Endometrium (tissue), 2 donors: ENCODE results near the gene REG3A.

Source experiments
- FAIRE-seq: peaks from 2 replicates; lab custom pipeline; 2012; peaks lifted over from hg19 to GRCh38; lab: Jason Lieb, UNC
- donor health status: control.
- donor health status: control.

REG3A gene

DNA sequence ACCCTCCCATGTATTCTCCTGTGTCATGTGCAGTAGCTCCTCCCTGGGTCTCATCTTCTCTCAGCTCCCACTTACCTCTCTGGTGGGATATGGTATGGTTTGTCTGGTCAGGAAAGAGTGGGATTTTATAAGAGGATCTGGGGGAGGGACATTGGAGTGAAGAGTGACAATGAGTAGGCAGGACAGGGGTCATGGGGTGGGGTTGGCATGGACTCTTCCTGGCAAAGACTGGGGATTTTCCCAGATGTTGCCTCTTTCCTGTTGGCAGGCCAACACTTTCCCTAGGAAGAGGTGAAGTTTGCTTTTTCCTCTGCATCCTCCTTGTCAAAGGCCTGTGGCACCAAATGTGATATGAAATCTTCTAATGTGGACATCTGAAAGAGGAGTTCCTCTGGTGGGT is at the start of gene REG3A:
REG3A (minus strand) TSS at position 101 of the 400 bp plus-strand sequence. CDS start 348 bp downstream, outside the sequence.
- no peak for FAIRE-seq

DNA sequence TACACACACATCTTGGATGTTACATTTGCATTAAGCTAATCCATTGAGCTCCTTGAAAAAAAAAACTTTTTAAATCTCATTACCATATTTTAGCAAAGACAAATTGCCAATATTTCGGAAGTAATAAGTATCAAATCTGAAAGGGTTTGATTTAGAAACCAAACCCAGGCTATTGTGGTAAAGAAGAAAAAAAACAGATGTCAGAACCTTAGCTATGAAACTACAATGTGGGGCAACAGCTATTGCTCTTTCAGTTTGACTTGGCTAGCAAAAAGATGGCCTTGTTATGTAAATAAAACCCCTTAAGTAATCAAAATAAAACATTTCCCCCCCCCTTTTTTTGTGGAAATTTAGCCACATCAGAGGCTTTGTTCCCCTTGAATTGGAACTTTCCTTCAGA is 41.2 kb upstream of the REG3A start:
- FAIRE-seq = no peak

DNA sequence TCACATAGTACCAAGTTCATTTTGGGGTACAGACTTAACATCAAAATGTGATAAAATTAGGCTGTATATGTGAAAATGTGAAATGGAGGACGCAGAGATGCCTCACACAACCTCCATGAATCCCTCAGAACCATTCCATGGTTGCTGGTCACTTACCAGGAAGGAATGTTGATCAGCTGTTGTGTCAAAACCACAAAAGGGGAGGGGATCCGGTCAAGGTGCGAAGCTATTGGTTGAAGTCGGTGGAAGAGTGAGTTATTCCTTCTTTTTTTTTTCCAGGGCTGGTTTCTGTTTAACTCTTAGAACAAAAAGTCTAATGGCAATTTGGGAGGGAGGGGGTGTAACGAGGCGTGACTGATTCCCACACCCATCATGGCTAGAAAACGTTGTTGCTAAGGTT is 32.3 kb upstream of the REG3A start:
- no peak for FAIRE-seq

DNA sequence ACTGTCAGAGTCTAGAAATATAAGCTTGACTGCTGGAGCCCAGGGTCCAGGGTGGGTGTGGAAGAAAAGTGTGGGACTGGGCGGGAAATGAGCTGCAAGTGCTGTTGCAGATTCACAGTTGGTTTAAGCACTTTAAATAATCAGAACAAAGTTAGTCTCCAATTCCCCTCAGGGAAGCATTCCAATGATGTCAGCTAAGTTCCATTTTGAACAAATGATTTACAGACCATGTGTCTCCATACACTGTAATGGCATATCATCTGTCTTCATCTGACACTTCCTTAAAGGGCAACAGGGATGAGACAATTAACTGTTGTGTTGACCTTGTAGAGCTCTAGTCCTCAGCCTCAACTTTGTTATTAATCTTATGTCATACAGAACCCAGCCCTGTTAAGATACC is 31.5 kb upstream of the REG3A start:
- FAIRE-seq = no peak

DNA sequence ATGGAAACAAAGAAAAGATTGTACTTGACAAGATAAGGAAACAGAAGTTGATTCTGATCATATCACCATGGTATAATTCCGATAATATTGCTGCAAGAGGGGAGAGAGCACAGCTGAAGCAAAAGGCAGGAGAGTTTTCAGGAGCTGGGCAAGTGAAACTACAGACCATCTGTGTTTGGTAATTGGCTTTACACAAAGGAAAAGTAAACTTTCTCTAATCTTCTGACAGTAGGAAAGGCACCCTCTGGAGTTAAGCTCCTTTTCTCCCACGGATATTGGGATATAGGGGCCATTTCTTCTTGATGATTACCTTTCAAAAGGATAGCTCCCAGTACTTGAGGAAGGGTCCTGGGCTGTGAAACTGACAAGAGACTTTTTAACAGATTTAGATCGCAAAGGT is 29.9 kb upstream of the REG3A start:
- no peak for FAIRE-seq

DNA sequence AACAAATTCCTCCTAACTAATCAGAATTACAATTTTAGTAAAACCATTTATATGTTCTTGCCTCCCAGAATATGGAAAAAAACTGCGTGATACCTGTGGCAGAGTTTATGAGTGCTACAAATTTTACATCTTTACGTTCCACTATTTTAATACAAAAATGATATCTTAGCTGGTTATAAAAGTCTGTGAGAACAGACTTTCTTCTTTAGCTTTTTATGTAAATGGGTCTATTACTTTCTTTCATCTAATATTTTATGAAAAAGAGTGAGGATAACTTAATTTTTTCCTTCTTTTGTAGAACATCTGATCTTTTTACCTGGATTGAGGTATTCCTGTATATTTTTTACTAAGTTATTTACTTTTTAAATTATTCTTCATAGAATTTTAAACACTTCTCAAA is 22.1 kb upstream of the REG3A start:
- no peak for FAIRE-seq

DNA sequence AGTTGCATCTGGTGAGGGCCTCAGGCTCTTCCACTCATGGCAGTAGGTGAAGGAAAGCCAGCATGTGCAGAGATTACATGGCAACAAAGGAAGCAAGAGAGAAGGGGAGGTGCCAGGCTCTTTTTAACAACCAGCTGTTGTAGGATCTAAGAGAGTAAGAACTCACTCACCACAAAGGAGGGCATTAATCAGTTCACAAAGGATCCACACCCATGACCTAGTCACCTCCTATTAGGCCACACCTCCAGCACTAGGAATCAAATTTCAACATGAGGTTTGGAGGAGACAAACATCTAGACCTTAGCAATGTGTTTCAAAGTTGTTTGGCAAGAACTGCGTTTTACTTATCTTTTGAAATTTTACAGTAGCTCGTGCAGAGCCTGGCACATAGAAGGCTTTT is 20.5 kb upstream of the REG3A start:
- FAIRE-seq = no peak

DNA sequence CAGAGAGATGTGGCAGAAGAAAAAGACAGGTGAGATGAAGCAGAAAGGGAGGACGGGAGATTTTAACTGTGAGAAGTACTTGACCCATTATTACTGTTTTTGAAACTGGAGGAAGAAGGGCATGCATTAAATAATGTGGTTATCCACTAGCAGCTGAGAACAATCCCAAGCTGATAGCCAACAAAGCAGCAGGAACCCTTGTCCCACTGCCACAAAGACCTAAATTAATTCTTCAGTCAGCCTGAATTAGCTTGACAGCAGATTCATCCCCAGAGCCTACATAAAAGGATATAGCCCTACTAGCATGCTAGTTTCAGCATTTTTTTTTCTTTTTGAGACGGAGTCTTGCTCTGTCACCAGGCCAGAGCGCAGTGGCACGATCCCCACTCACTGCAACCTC is 19.5 kb upstream of the REG3A start:
- no peak for FAIRE-seq

DNA sequence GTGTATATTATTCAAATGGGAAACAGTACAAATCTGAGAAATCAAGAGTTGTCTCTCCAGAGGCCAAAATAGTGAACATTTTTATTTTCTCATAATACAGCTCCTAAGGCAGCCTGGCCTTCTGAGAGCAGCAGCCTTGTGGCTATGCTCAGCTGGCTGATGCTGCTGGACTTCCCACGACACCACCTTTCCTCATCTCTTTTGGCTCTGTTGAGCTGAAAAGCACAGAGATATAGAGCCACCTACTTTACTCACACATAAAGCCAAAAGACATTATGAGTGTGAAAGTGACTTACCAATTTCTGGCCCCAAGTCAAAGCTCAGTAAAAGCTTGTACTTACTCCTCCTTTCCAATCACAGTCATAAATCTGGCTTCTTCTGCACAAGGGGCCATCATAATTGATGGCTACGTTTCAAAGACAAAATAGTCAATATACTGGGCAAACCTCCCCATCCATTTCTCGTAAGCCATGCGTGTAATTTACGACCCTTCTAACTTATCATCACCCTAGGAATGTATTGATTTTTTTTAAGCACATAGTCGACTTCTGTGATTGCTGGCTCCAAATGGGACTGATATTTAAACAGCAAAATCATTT is 18.6 kb upstream of the REG3A start:
- FAIRE-seq = no peak

DNA sequence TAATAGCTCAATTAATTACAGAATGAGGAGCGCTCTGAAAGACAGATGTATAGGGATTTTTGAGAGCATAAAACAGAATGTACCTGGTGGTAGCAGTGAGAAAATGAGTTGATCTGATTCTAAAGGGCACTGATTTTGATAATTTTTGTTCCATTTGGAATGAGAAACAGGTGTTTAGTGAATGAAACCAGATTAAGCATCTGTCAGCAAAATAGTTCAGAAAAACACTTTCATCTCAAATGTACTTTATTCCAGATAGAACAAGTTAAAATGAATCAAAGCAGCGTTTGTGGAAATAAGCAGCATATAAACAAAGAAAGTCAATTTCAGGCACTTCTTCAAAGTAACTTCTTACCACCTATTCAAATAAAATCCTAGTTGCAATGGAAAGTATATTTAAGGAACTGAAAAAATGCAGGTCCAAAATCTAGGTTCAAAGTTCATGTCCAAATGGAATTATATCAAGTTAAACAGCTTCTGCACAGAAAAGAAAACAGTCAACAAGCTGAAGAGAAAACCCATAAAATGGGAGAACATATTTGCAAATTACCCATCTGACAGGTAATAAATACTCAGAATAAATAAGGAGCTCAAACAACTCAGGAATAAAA is 11.9 kb upstream of the REG3A start:
- no peak for FAIRE-seq

DNA sequence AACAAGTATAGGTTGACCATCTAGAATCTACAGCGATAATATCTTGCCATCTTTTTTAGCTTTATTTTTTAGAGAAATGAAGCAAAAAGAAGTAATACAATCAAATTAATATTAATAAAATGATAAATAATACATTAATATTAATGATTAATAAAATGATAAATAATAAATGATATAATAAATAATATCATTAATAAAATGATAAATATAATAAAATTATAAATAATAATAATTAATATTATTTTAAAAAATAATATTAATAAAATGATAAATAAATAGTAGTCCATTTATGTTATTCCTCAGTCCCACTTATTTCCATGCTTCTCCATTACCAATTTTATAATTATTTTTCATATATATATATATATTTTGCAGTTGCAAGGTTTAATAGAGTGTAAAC is 3.2 kb upstream of the REG3A start:
- peak; percentile 87 for FAIRE-seq

DNA sequence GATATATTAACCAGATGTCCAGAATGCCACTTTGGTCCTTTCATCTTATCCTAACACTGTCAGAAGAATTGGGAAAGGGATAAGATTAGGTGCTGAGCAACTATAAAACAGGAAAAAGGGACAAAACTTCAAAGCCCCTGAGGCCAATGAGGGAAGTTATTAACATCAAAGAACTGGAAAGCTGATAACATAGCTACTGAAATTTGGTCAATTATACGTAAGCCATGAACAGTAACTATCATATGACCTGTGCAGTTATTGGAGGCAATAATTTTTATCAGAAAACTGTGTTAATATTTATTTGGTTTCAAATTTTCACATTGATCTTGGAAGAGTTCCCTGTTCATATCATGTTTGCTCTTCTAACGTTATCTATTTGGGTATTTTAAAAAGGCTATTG is 2.6 kb upstream of the REG3A start:
- no peak for FAIRE-seq

DNA sequence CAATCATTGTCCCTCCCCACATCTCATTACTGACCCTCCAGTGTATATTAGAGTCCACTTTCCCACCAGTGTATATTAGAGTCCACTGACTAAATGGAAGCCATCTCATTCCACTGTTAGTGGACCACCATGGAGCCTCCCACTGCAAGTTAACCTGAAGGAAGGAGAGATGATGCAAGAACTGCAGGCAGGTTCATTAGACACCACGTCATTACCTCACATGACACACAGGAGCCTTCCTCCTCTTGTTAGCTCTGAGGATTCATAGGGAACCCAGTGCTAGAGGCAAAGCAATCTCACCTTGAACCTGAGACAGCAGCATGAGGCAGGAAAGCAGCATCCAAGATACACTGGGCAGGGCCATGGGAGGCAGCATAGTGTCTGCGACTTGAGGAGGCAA is 523 bp downstream of the REG3A start:
- FAIRE-seq = no peak

DNA sequence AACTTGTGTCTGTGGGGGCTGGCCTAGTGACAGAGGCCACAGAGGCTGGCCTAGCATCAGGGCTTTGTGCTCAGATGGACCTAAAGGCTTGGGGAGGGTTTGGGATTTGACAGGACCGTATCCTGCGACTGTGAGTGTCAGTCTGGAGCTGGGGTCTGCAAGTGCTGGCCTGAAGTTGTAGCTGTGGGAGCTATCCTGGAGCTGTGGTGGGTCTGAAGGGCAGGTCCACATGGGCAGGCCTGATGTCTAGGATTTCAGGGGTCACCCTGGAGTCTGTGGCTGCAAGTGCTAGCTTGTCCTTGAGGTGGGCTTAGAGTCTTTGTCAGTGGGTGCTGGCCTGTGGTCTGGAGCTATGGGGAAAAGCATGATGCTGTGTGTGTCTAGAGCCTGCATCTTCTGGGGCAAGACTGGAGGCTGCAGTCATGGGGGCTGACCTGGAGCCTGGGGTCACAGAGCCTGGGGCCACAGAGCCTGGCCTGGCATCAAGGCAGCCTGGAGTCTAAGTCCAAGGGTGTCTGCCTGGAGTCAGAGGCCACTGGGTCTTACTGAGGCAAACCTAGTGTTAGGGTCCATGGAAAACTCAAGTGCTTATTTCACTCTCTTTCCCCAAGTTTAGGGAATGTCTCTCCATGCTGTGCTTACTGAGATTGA is 3.6 kb downstream of the REG3A start:
- no peak for FAIRE-seq

DNA sequence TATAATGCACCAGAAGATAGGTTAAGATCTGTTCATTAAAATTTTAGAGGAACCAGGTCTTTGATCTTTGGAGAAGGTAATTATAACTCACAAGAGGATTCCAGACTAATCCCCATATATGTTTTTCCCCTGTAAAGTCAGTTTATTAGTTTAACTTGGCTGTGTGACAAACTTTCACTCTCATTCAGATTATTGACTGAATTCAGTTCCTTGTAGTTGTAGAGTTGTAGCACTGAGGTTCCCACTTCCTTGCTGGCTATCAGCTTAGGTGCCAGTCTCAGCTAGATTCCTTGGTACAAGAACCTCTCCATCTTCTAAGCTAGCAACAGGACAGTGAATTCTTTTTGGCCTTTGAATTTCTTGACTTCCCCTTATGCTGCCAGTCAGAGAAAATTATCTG is 20.1 kb downstream of the REG3A start:
- no peak for FAIRE-seq

DNA sequence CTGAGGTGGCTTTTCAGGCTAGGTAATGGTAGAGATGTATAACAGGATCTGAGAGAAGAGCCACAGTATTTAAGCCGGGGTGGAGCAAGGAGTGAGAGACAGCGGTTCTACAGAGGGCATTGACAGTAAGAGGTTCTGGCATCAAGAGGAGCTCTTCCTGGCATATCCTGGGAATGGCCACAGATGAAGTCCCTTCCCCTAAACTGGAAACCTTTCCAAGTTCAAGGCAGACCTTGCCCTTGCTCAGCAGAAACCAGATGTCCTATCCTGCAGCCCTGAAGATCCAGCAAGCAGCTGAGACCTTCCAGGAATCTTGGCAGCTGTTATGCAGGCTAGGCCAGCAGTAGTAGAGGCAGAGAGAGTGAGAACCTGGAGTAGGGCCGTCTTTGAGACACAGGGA is 21.2 kb downstream of the REG3A start:
- no peak for FAIRE-seq

DNA sequence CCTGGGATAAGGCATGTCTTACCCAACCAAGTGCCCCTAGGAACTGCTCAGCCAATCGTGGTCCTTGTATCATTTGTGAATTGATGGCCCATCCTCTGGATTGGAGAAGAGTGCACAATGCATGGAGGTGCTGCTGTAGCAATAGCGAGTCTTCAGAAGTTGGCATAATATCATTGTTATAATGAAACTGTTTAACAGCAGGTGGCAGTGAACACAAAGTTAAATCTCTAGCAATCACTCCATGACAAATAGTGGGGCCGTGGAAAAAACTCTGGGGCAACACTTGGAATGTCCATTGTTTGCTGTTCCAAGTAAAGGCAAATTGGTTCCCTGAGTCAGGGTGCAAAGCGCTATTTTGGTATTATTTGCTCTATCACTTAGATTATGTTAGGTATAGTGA is 27.9 kb downstream of the REG3A start:
- FAIRE-seq = no peak

DNA sequence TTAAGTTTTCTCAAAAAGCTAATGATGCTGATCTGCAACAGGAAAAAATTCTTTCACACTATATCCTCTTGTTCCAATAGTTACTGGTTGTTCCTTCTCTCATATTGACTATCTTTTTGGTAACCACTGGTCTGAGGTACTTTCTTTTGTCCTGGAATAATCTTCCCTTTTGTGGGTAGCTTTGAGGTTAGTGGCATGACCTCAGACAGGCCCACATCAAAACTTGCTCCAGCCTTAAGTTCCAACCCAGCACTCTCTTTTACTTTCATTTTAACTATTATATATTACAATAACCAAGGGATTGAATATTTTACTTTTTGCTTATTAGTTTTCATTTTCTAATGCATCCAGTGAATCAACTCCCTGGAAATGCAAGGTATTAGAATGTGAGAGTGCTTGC is 29.7 kb downstream of the REG3A start:
- FAIRE-seq = no peak

DNA sequence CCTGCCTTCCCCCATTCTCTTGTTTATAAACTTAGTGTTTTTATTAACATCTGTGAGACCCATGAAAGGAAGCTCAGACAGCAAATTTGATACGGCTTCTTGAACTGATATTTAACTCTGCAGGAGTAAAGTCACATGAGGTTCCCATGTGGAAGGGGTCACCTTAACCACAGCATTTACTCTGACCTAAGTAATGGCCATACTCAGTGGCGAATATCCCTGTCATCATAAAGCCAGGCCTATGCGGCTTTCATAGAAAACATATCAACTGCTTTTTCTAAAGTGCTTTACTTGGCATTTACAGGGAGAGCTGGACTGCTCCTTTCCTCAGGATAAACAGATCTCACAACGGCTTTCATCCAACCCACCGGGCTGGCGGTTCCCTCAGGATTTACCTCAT is 30.3 kb downstream of the REG3A start:
- no peak for FAIRE-seq

DNA sequence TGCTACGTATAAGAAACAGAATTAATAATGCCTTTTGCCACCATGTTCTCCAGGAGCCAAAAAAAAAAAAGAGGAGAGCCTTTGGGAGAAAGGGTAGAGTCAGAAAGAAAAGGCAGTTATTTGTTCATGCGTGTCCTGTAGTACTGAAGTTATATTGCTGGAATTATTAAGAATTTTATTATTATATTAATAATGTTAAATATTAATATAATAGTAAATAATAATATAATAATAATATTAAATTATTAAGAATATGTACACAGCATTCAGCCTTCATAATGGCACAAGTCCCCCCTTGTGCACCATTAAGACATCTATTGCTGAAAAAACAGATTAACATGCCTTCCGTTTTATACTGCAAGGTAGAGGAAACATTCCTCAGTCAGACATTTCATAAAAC is 31.1 kb downstream of the REG3A start:
- no peak for FAIRE-seq

DNA sequence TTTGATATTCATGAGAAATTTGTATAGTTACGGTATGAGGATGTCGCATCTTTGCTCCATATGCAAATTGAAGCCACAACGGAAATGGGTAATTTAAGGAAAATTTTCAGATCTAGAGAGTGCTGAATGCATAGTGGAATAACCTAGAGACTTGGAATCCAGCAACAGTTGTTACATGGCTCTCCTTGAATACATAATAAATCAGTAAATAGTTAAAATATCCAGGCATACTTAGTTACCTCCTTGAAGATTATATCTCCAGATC is 33.9 kb downstream of the REG3A start:
- FAIRE-seq = no peak

DNA sequence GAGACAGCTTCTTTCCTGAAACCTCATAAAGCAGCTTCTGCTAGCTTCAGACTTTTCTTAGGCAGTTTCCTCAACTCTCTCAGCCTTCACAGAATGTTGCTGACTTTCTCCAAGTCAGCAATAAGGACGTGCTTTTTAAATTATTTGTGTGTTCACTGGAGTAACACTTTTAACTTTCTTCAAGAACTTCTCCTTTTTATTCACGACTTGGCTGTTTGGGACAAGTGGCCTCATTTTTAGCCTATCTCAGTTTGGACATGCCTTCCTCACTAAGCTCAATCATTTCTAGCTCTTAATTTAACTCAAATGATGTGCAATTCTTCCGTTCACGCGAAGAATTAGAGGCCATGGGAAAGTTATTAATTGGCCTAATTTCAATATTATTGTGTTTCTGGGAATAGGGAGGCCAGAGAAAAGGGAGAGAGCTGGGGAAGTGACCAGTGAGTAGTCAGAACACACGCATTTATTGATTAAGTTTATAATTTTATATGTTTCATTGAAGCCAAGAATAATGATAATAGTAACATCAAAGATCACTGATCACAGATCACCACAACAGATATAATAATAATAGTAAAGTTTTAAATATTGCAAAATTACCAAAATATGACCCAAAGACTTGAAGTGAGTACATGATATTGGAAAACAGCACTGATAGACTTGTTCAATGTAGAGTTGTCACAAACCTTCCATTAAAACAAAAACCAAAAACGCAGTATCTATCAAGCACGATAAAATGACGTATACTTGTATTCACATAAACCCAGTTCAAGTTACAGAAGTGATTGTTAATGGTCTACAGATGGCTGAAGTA is 34.4 kb downstream of the REG3A start:
- no peak for FAIRE-seq

DNA sequence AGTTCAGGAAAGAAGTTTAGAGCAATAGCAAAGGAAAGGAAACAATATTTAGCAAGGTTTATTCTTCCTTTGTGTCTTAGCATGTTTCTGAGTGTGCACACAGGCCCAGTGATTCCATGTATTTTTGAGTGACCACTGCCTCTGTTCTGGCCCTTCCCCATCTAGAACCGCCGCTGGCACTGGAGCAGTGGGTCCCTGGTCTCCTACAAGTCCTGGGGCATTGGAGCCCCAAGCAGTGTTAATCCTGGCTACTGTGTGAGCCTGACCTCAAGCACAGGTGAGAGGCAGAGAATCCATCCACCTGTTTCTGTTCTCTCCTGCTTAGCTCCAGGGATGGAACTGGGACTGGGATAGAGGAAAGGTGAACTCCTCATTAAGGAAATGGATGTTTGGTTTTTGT is 36.9 kb downstream of the REG3A start:
- FAIRE-seq = no peak
